Suprapubic skin (tissue), 4 donors: ENCODE measurements around the gene TLCD3B.

ENCODE experiments used
- CTCF ChIP-seq, 2 donors: fragments of 200-600 bp in 1 of 2; fragments of 450-650 bp in 1 of 2; sonication (generic) in 1 of 2; IDR thresholded peaks; one replicate each; pipeline ENCODE4 v1.5.1; 2016 to 2019; ENCODE audit warnings: antibody characterized with exemption in 2 of 2, mild to moderate bottlenecking in 1 of 2, moderate library complexity in 1 of 2
- EP300 ChIP-seq: sonication (generic); formaldehyde crosslinking; IDR thresholded peaks from one replicate; pipeline ENCODE4 v1.6.1; 2017; ENCODE audit warnings: antibody characterized with exemption
- POLR2A ChIP-seq, 2 donors: fragments of 450-650 bp; IDR thresholded peaks; one replicate each; pipeline ENCODE4 v1.6.1; 2017; ENCODE audit warnings: antibody characterized with exemption in 2 of 2, mild to moderate bottlenecking in 2 of 2, moderate library complexity in 2 of 2
- POLR2AphosphoS5 ChIP-seq, 3 donors: sonication (generic); formaldehyde crosslinking; IDR thresholded peaks; one replicate each; pipeline ENCODE4 v1.6.1; 2017; ENCODE audit warnings: antibody characterized with exemption in 3 of 3

DNA sequence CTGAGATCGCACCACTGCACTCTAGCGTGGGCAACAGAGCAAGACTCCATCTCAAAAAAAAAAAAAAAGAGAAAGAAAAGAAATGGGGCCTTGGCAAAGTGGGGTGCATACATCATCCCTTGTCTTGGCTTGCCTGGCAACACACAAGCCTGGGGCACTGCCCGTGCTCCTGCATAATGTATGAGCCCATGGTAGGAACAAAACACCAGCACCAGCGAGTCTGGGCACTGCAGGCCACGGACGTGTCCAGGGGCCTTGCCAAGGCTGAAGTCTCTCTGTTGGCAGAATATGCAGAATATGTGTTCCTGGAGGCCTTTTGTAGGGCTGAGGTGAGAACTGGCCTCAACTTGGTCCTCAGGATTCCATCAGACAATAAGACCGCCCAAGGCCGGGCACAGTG is 18.8 kb upstream of the TLCD3B start:
- TF ChIP-seq CTCF (IDR thresholded peaks at IDR 0.05) (no peak), POLR2A (IDR thresholded peaks at IDR 0.05) (no peak), POLR2AphosphoS5 (IDR thresholded peaks at IDR 0.05) (no peak), EP300 (no peak)
